Measurements from ENCODE around the gene CDRT4.

CDRT4 gene

GRCh38 chr17:15492791-15493692 lies 25.6 kb upstream of the CDRT4 start:
- no peak for DNase-seq (ENCODE audit: low read depth, low spot score)

- no peak for DNase-seq (ENCODE audit: low read depth, low spot score)
Measured at GRCh38 chr17:15492186-15492585, 24.8 kb upstream of the CDRT4 start.

- DNase-seq (ENCODE audit: low read depth, low spot score), result no peak
Measured at GRCh38 chr17:15490634-15491261, 23.3 kb upstream of the CDRT4 start.

- DNase-seq (ENCODE audit: low read depth, low spot score), result no peak
Measured at GRCh38 chr17:15488557-15488956, 21.1 kb upstream of the CDRT4 start.

GRCh38 chr17:15485045-15485444 lies 17.6 kb upstream of the CDRT4 start:
- DNase-seq (ENCODE audit: low read depth, low spot score), result no peak

GRCh38 chr17:15483431-15483830 lies 16.0 kb upstream of the CDRT4 start:
- DNase-seq (ENCODE audit: low read depth, low spot score), result no peak

- DNase-seq (ENCODE audit: low read depth, low spot score), result no peak
Measured at GRCh38 chr17:15482476-15482875, 15.1 kb upstream of the CDRT4 start.

GRCh38 chr17:15481481-15481880 lies 14.1 kb upstream of the CDRT4 start:
- no peak for DNase-seq (ENCODE audit: low read depth, low spot score)

GRCh38 chr17:15480204-15480603 lies 12.8 kb upstream of the CDRT4 start:
- DNase-seq (ENCODE audit: low read depth, low spot score), result no peak

- no peak for DNase-seq (ENCODE audit: low read depth, low spot score)
Measured at GRCh38 chr17:15479703-15480102, 12.3 kb upstream of the CDRT4 start.

- no peak for DNase-seq (ENCODE audit: low read depth, low spot score)
Measured at GRCh38 chr17:15478845-15479244, 11.4 kb upstream of the CDRT4 start.

GRCh38 chr17:15475631-15476354 lies 8.4 kb upstream of the CDRT4 start:
- DNase-seq (ENCODE audit: low read depth, low spot score), result no peak

GRCh38 chr17:15472891-15473290 lies 5.5 kb upstream of the CDRT4 start:
- DNase-seq (ENCODE audit: low read depth, low spot score), result no peak

GRCh38 chr17:15470536-15470935 lies 3.1 kb upstream of the CDRT4 start:
- no peak for DNase-seq (ENCODE audit: low read depth, low spot score)

GRCh38 chr17:15469260-15469659 lies 1.8 kb upstream of the CDRT4 start:
- no peak for DNase-seq (ENCODE audit: low read depth, low spot score)

- DNase-seq (ENCODE audit: low read depth, low spot score), result no peak
Measured at GRCh38 chr17:15468126-15468525, 705 bp upstream of the CDRT4 start.

- DNase-seq (ENCODE audit: low read depth, low spot score), result no peak
Measured at GRCh38 chr17:15466131-15466530, 1.3 kb downstream of the CDRT4 start.

GRCh38 chr17:15465045-15465701 lies 2.2 kb downstream of the CDRT4 start:
- no peak for DNase-seq (ENCODE audit: low read depth, low spot score)

GRCh38 chr17:15464231-15464985 lies 3.0 kb downstream of the CDRT4 start:
- DNase-seq (ENCODE audit: low read depth, low spot score), result no peak

GRCh38 chr17:15462976-15463772 lies 4.2 kb downstream of the CDRT4 start:
- no peak for DNase-seq (ENCODE audit: low read depth, low spot score)

Data from activated CD4-positive, CD25-positive, alpha-beta regulatory T cell treated with anti-CD3 and anti-CD28 coated beads, Interleukin-2, amount 50 U/mL, for 16 hours (primary cell).